A549 (cell line): ENCODE results near the gene NR2C1. TPM values are rescaled to one million over a fixed set of nuclear protein-coding genes. Genes with fewer than 3 reads are reported as not detected.
"Not testable (repeated sequence)": the region's sequence is repeated elsewhere in the genome, so short reads cannot be mapped to it uniquely, and the experiment has no call there.

Source experiments
- ATAC-seq, 2 experiments: fragments of 200-7000 bp in 1 of 2; fragments of >200 bp in 1 of 2; cut with Nextera tagmentation in 1 of 2; cut with Tn5 transposase in 1 of 2; 3 replicates each; pipeline versions ENCODE4 v1.8.0 to v1.9.1; 2018 to 2020; ENCODE audit warnings: mild to moderate bottlenecking in 1 of 2, moderate library complexity in 1 of 2
- CTCF ChIA-PET: fragments of 300-600 bp; sonication (Branson Sonifier 250); formaldehyde crosslinking; extraction: SDS; loops from one replicate; lab custom pipeline; 2021; ENCODE audit warnings: antibody characterized with exemption, inconsistent platforms; lab: Yijun Ruan, JAX
- POLR2A ChIA-PET: fragments of 350-600 bp; formaldehyde crosslinking; extraction: SDS; loops from one replicate; lab custom pipeline; 2021; ENCODE audit warnings: antibody characterized with exemption, inconsistent platforms; lab: Yijun Ruan, JAX
- DNase-seq, 2 experiments: peaks; one replicate each; pipeline versions ENCODE4 v3.0.0 to v3.0.0-alpha.2; 2011 to 2016; ENCODE audit warnings: low read depth in 1 of 2, low spot score in 1 of 2
- FAIRE-seq: peaks from 2 replicates; lab custom pipeline; 2011; peaks lifted over from hg19 to GRCh38; lab: Jason Lieb, UNC
- H3K27ac ChIP-seq, 2 experiments: fragments of >200 bp; sonication (Bioruptor Twin); formaldehyde crosslinking; 3 replicates each; pipeline ENCODE4 v1.5.1; 2016 to 2017
- H3K4me1 ChIP-seq: fragments of >200 bp; sonication (Bioruptor Twin); formaldehyde crosslinking; 3 replicates; pipeline ENCODE4 v1.6.1; 2016
- H3K4me2 ChIP-seq: fragments of >200 bp; sonication (Bioruptor Twin); formaldehyde crosslinking; 3 replicates; pipeline ENCODE4 v1.6.1; 2016
- H3K4me3 ChIP-seq: fragments of >200 bp; sonication (Bioruptor Twin); formaldehyde crosslinking; 3 replicates; pipeline ENCODE4 v1.5.1; 2016
- H3K9me3 ChIP-seq: fragments of >200 bp; sonication (Bioruptor Twin); formaldehyde crosslinking; 3 replicates; pipeline ENCODE4 v1.6.1; 2016
- ATOH8 ChIP-seq: fragments of 250-450 bp; sonication (Bioruptor Pico); IDR thresholded peaks from 2 replicates; pipeline ENCODE4 v1.5.0; 2020; ENCODE audit warnings: low read depth, mild to moderate bottlenecking, moderate library complexity
- CBX2 ChIP-seq: fragments of 200-600 bp; sonication (generic); IDR thresholded peaks from 2 replicates; pipeline ENCODE4 v1.6.1; 2016; ENCODE audit warnings: low read depth, mild to moderate bottlenecking, borderline replicate concordance
- CHD4 ChIP-seq: fragments of 200-600 bp; sonication (generic); IDR thresholded peaks from 2 replicates; pipeline ENCODE4 v1.6.1; 2016; ENCODE audit warnings: antibody characterized with exemption, mild to moderate bottlenecking, borderline replicate concordance
- ELK1 ChIP-seq: fragments of 150-350 bp; IDR thresholded peaks from 2 replicates; pipeline ENCODE4 v1.6.1; 2014; ENCODE audit warnings: low read depth, mild to moderate bottlenecking, low read length
- EP300 ChIP-seq, 2 experiments: fragments of >200 bp; sonication (Bioruptor Twin); formaldehyde crosslinking; IDR thresholded peaks; 2 replicates in 1 of 2; 3 replicates in 1 of 2; pipeline ENCODE4 v1.6.1; 2016 to 2017
- FOXS1 ChIP-seq: fragments of 250-450 bp; sonication (Bioruptor Pico); IDR thresholded peaks from 2 replicates; pipeline ENCODE4 v1.5.0; 2020; ENCODE audit warnings: mild to moderate bottlenecking, moderate library complexity
- HOXA7 ChIP-seq: fragments of 250-450 bp; sonication (Bioruptor Pico); IDR thresholded peaks from 2 replicates; pipeline ENCODE4 v1.5.0; 2020; ENCODE audit warnings: mild to moderate bottlenecking, moderate library complexity
- KDM1A ChIP-seq: fragments of 200-600 bp; sonication (generic); IDR thresholded peaks from 2 replicates; pipeline ENCODE4 v1.6.1; 2016; ENCODE audit warnings: low read depth, mild to moderate bottlenecking
- MAZ ChIP-seq: fragments of 150-350 bp; IDR thresholded peaks from 2 replicates; pipeline ENCODE4 v1.6.1; 2014; ENCODE audit warnings: antibody characterized with exemption, low read depth, low read length, borderline replicate concordance
- POLR2AphosphoS2 ChIP-seq: conservative IDR thresholded peaks from 2 replicates; pipeline ENCODE4 v1.6.1; 2012; ENCODE audit warnings: low read length, improper control_type of control experiment, inconsistent platforms
- RAD21 ChIP-seq, 2 experiments: fragments of >200 bp in 1 of 2; sonication (Bioruptor Twin) in 1 of 2; formaldehyde crosslinking in 1 of 2; IDR thresholded peaks in 1 of 2; conservative IDR thresholded peaks in 1 of 2; 2 replicates in 1 of 2; 3 replicates in 1 of 2; pipeline ENCODE4 v1.6.1; 2012 to 2018; ENCODE audit warnings: inconsistent platforms in 1 of 2
- RARB ChIP-seq: fragments of 250-450 bp; sonication (Bioruptor Pico); IDR thresholded peaks from 2 replicates; pipeline ENCODE4 v1.8.0; 2021; ENCODE audit warnings: mild to moderate bottlenecking, moderate library complexity
- RFX5 ChIP-seq: fragments of 450-650 bp; IDR thresholded peaks from 2 replicates; pipeline ENCODE4 v1.7.1; 2014; ENCODE audit warnings: antibody characterized with exemption, mild to moderate bottlenecking, moderate library complexity
- SMC3 ChIP-seq: fragments of >200 bp; sonication (Bioruptor Twin); formaldehyde crosslinking; IDR thresholded peaks from 3 replicates; pipeline ENCODE4 v1.6.1; 2018; ENCODE audit warnings: inconsistent platforms
- ZC3H11A ChIP-seq: fragments of 450-650 bp; IDR thresholded peaks from 2 replicates; pipeline ENCODE4 v1.6.1; 2014; ENCODE audit warnings: antibody characterized with exemption, mild to moderate bottlenecking
- WGBS: methylation state at CpG from one replicate; pipeline ENCODE4 v1.1.6; 2017; ENCODE audit errors: missing lambda C conversion rate; 5-methylcytosine and 5-hydroxymethylcytosine counted together
- polyA plus RNA-seq, 4 experiments: library from polyadenylated mRNA; depleted of rRNA in 3 of 4; stranded (reverse); fragments of >200 nt; fragmentation: RNase III in 1 of 4; extraction: RNeasy Plus Mini Kit Qiagen cat#74134 plus additional on column Dnase treatment in 1 of 4; gene quantifications; 2 replicates in 3 of 4; 3 replicates in 1 of 4; pipeline ENCODE4 v1.2.3, GENCODE V29; 2011 to 2017

The NR2C1 gene
- polyA plus RNA-seq, 2 of the 4 experiments (the other 2 are of a cell fraction), result 24.7 to 55.2 TPM

- CTCF ChIA-PET, result interaction anchor here (1.3 kb wide), 1 partner anchor 20 kb away, joined by 3 read pairs; no protein-coding TSS in a partner anchor
- TF ChIP-seq EP300 (IDR thresholded peaks at IDR 0.05) (peak; percentile 20 to 29; a peak in 2 of 5 replicates), KDM1A (no peak)
- TF ChIP-seq, all 56 proteins: peak for 1
- peak in 1 of 2 experiments; percentile 43; a peak in 3 of 6 replicates for ATAC-seq
- DNase-seq, result peak in 1 of 2 experiments; percentile 51
- FAIRE-seq, result no peak
- POLR2A ChIA-PET, result no interaction called here
- Histone ChIP-seq H3K4me3 (no peak overlapping the region), H3K9me3 (no peaks in the 10 kb centered on the region), H3K27ac (peak overlapping the region; percentile 45 to 60; a peak in 5 of 6 replicates), H3K4me1 (peaks cover 41% of the 10 kb centered on the region), H3K4me2 (peak overlapping the region; percentile 47)
- 22% methylated on average over 3 of the region's 3 CpGs for WGBS
These were observed 23.4 kb upstream of the NR2C1 start for GRCh38 chr12:95096852-95097251.

GRCh38 chr12:95096378-95096777, 23.0 kb upstream of the NR2C1 start:
- Histone ChIP-seq H3K4me2 (peak overlapping the region; percentile 47), H3K4me3 (no peak overlapping the region), H3K27ac (peak overlapping the region; percentile 45 to 60; a peak in 5 of 6 replicates), H3K9me3 (no peaks in the 10 kb centered on the region), H3K4me1 (peaks cover 39% of the 10 kb centered on the region)
- TF ChIP-seq ZC3H11A (no peak), ATOH8 (CRISPR knock-in tag) (no peak)
- FAIRE-seq (no peak), ATAC-seq (no peak), DNase-seq (no peak)
- WGBS, result 93% methylated on average over 2 of the region's 2 CpGs
- ChIA-PET CTCF (interaction anchor here (1.1 to 1.3 kb wide), 2 partner anchors 20 to 121 kb away, joined by 3 to 4 read pairs; partner anchors contain the start of genes FGD6 and VEZT), POLR2A (no interaction called here)

DNA sequence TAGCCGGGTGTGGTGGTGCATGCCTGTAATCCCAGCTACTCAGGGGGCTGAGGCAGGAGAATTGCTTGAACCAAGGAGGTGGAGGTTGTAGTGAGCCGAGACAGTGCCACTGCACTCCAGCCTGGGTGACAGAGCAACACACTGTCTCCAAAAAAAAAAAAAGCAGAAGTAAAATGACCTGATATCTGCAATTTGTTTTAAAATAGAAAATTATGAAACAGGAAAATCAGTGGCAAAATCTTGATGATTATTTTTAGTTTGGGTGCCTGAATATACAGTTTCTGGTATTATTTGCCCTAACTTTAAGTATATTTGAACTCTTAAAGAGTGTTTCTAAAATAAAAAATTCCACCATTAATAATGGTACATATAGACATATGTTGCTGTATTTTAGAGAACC, 22.4 kb upstream of the NR2C1 start:
- H3K9me3 ChIP-seq, POLR2A ChIA-PET, ATAC-seq, H3K4me3 ChIP-seq, DNase-seq, FAIRE-seq, H3K4me2 ChIP-seq: not testable (repeated sequence)
- H3K4me1 ChIP-seq, result peaks cover 39% of the 10 kb centered on the region
- WGBS, result 90% methylated on average over 2 of the region's 2 CpGs
- H3K27ac ChIP-seq, result peak overlapping the region; percentile 13 to 45; a peak in 1 of 6 replicates
- CTCF ChIA-PET, result interaction anchor here (1.1 to 2.7 kb wide), 3 partner anchors 21 to 121 kb away, joined by 3 to 10 read pairs (median 4); partner anchors contain the start of genes FGD6, NR2C1 and VEZT

DNA sequence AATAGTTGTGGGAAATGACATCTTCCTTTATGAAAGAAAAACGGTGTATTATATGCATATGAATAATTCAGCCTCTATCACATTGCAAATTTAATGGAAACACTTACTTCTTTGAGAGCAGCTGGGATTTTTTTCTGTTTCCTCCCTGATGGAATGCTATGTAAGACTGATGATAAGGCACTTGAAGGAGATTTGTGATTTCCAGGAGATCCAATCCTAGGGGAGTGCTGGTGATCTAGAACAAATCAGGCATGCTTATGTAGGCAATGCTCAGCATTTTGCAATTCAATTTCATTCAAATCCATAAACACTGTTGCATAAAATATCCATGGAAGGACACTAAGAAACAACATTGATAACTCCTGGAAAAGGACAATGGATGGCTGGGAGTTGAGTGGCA, 16.0 kb upstream of the NR2C1 start:
- Histone ChIP-seq H3K4me2 (no peak overlapping the region), H3K9me3 (no peaks in the 10 kb centered on the region), H3K4me3 (no peak overlapping the region), H3K27ac (no peak overlapping the region), H3K4me1 (peaks cover 16% of the 10 kb centered on the region)
- DNase-seq (no peak), ATAC-seq (no peak), FAIRE-seq (no peak)
- POLR2A ChIA-PET, result no interaction called here
- WGBS, result 76% methylated on average over 1 of the region's 1 CpG
- TF ChIP-seq RAD21 (conservative IDR thresholded peaks at IDR 0.05 in 1 of 2, IDR thresholded peaks at IDR 0.05 in 1 of 2) (no peak), ELK1 (no peak), RFX5 (no peak), CHD4 (no peak), HOXA7 (no peak)
- CTCF ChIA-PET, result no interaction called here

DNA sequence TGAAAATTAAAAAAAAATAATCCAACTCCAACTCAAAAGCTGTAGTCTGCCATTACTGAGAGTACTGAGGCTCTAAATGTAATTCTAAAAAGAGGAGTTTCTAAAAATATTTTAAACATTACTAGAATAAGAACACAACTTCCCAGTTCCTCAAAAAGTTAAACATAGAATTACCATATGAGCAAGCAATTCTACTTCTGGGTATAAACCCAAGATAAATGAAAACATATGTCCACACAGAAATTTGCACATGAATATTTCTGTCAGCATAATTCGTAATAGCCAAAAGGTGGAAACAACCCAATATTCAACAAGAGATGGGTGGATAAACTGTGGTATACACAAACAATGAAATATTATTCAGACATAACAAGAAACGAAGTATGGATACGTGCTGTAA, 15.0 kb upstream of the NR2C1 start:
- ChIA-PET CTCF (no interaction called here), POLR2A (no interaction called here)
- H3K9me3 ChIP-seq, result no peaks in the 10 kb centered on the region
- no peak for TF ChIP-seq POLR2AphosphoS2
- no peak for TF ChIP-seq CBX2
- TF ChIP-seq FOXS1 (CRISPR knock-in tag), result no peak
- no peak for TF ChIP-seq RARB (CRISPR knock-in tag)
- TF ChIP-seq SMC3, result no peak
- no peak for TF ChIP-seq ELK1
- TF ChIP-seq ATOH8 (CRISPR knock-in tag), result no peak
- no peak for TF ChIP-seq MAZ
- 93% methylated on average over 3 of the region's 3 CpGs for WGBS
- H3K27ac ChIP-seq, result no peak overlapping the region
- no peak for DNase-seq
- H3K4me3 ChIP-seq, result no peak overlapping the region
- H3K4me2 ChIP-seq, result no peak overlapping the region
- peaks cover 27% of the 10 kb centered on the region for H3K4me1 ChIP-seq
- no peak for FAIRE-seq
- ATAC-seq, result no peak
